GM12892 (cell line): ENCODE measurements around the gene SMYD4.
"Not testable (repeated sequence)": the region's sequence is repeated elsewhere in the genome, so short reads cannot be mapped to it uniquely, and the experiment has no call there.

ENCODE experiments used
- DNase-seq: peaks from one replicate; pipeline ENCODE4 v3.0.0; 2011; ENCODE audit not compliant: insufficient read length
- FAIRE-seq: peaks from 2 replicates; lab custom pipeline; 2011; peaks lifted over from hg19 to GRCh38; lab: Jason Lieb, UNC
- POLR2A ChIP-seq: IDR thresholded peaks from 2 replicates; pipeline ENCODE4 v1.6.1; 2011; ENCODE audit warnings: low read depth, low read length, control low read depth
- POLR2AphosphoS5 ChIP-seq: IDR thresholded peaks from 2 replicates; pipeline ENCODE4 v1.6.1; 2011; ENCODE audit warnings: low read depth, low read length, control low read depth
- TAF1 ChIP-seq: IDR thresholded peaks from 2 replicates; pipeline ENCODE4 v1.6.1; 2011; ENCODE audit warnings: low read depth, mild to moderate bottlenecking, control low read depth, low read length, borderline replicate concordance

The SMYD4 gene

GRCh38 chr17:1744551-1745512 lies 84.9 kb downstream of the SMYD4 start:
- TF ChIP-seq TAF1 (no peak), POLR2AphosphoS5 (no peak), POLR2A (no peak)
- FAIRE-seq (no peak), DNase-seq (no peak)

- TF ChIP-seq TAF1, result no peak
- no peak for TF ChIP-seq POLR2AphosphoS5
- TF ChIP-seq POLR2A, result no peak
- no peak for FAIRE-seq
- no peak for DNase-seq
Observed at GRCh38 chr17:1743088-1743439, 86.6 kb downstream of the SMYD4 start.

- DNase-seq, result no peak
- FAIRE-seq, result no peak
- TF ChIP-seq POLR2A (no peak), POLR2AphosphoS5 (no peak), TAF1 (no peak)
Observed at GRCh38 chr17:1742371-1743087, 87.2 kb downstream of the SMYD4 start, which contains the start of gene SERPINF2. TSS of gene SERPINF2 (plus strand) at chr17:1742871. CDS start at chr17:1744996, 2,125 bp downstream.

GRCh38 chr17:1741899-1742298 lies 87.8 kb downstream of the SMYD4 start:
- FAIRE-seq, DNase-seq: not testable (repeated sequence)

- no peak for DNase-seq
- no peak for TF ChIP-seq TAF1
- no peak for TF ChIP-seq POLR2AphosphoS5
- no peak for TF ChIP-seq POLR2A
- no peak for FAIRE-seq
Observed at GRCh38 chr17:1737531-1738291, 92.0 kb downstream of the SMYD4 start.

- FAIRE-seq, result peak; percentile 94
- TF ChIP-seq POLR2A (no peak), POLR2AphosphoS5 (peak; percentile 33; the same call in 1 of the 2 replicates), TAF1 (no peak)
- peak; percentile 93 for DNase-seq
Observed at GRCh38 chr17:1736348-1737281, 93.1 kb downstream of the SMYD4 start.

GRCh38 chr17:1735834-1736347 lies 93.8 kb downstream of the SMYD4 start:
- DNase-seq, result no peak
- FAIRE-seq, result peak; percentile 73
- TF ChIP-seq POLR2A, result no peak
- no peak for TF ChIP-seq TAF1
- TF ChIP-seq POLR2AphosphoS5, result no peak

GRCh38 chr17:1735418-1735817 lies 94.3 kb downstream of the SMYD4 start:
- DNase-seq, result no peak
- no peak for FAIRE-seq
- no peak for TF ChIP-seq TAF1
- TF ChIP-seq POLR2AphosphoS5, result no peak
- TF ChIP-seq POLR2A, result no peak

GRCh38 chr17:1733759-1734158 lies 95.9 kb downstream of the SMYD4 start:
- TF ChIP-seq POLR2A (no peak), TAF1 (no peak), POLR2AphosphoS5 (no peak)
- FAIRE-seq (no peak), DNase-seq (no peak)

- FAIRE-seq, result no peak
- TF ChIP-seq POLR2AphosphoS5 (no peak), TAF1 (no peak), POLR2A (no peak)
- DNase-seq, result no peak
Observed at GRCh38 chr17:1732833-1733321, 96.8 kb downstream of the SMYD4 start.
